Measurements from ENCODE around the gene KRTAP3-1.

GRCh38 chr17:41054025-41054424, 45.1 kb upstream of the KRTAP3-1 start:
- TF ChIP-seq CTCF (IDR thresholded peaks at IDR 0.05) (no peak), POLR2A (IDR thresholded peaks at IDR 0.05) (no peak)
